ENCODE results near the gene KPNA6. TPM values are rescaled to one million over a fixed set of nuclear protein-coding genes. Genes with fewer than 3 reads are reported as not detected.

Gene KPNA6
- total and polyA plus RNA-seq, 9 of the 15 experiments (the other 6 are each of a cell fraction or from before 2014, with no cell fraction given), result 20.1 to 54.6 (median 32.2) TPM

DNA sequence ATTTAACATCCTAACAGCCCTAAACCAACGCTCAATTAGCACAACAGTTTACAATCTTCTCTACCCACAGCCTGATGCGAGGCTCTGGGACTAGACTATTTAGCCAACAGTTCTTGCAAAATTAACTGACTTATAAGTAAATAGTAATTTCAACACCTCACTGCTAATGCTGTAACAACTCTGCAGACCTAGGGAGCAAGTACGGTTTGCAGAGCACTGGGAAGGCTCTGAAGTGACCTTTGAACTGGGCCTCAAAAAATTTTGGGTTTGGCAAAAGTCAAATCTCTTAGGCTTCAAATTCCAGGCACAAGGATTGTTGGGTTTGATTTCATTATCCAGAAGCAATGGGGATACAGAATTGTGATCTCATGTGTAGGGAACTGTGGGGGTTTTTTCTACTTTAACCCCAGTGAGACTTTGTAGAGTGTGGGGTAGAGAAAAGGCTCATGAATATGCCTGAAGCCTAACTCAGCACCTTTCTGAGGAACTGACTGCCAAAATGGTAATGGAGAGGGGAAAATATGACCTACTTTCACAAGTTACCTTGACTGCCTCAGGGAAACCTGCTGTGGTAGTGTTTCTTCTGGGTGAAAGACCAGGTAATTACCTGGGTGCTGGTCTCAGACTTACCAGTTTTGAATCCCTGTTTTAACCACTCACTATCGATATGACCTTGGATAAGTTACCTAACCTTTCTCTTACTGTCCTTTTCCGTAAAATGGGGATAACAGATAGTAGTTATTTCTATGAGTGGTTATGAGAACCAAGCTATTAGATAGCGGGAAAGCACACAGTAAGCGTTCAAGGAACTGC is 70.7 kb downstream of the KPNA6 start:
- peak; percentile 49 for FAIRE-seq
- H3K4me3 ChIP-seq, result no peak overlapping the region
- BruUV-seq (replicated peaks), result no TSS peak
- peak overlapping the region; percentile 94 to 97; a peak in 3 of 4 replicates for H3K9ac ChIP-seq (ENCODE audit: insufficient read depth in 1 of 2, low read depth in 2 of 2, low read length in 2 of 2)
- in situ Hi-C loops (cut with MboI) (no loop called here), intact Hi-C loops (cut with micrococcal nuclease) (loop anchor here (2.0 to 5.0 kb wide), 2 partner anchors 71 to 106 kb away; partner anchors contain the start of genes KPNA6 and TMEM39B)
- H3K27ac ChIP-seq (ENCODE audit: extremely low read depth, low read depth, low read length), result peak overlapping the region; percentile 89
- H4K20me1 ChIP-seq (replicated peaks; ENCODE audit: control insufficient read depth, insufficient read depth, low read length), result no peaks in the 10 kb centered on the region; the same call in 1 of the 2 replicates
- H3K27me3 ChIP-seq (ENCODE audit: control insufficient read depth in 2 of 2, insufficient read depth in 2 of 2, low read length in 2 of 2), result no peaks in the 10 kb centered on the region
- peaks cover 35% of the 10 kb centered on the region for H3K36me3 ChIP-seq (ENCODE audit: control insufficient read depth, insufficient read depth, low read length)
- DNase-seq (ENCODE audit: extremely low read depth in 1 of 4, low spot score in 3 of 4), result no peak
- CTCF ChIA-PET (ENCODE audit: low intra/inter-chr PET ratio), result interaction anchor here (0.6 to 1.2 kb wide), 2 partner anchors 35 to 48 kb away, joined by 3 read pairs; no protein-coding TSS in a partner anchor
- H3K9me3 ChIP-seq (replicated peaks; ENCODE audit: control insufficient read depth, insufficient read depth, low read depth, low read length), result no peaks in the 10 kb centered on the region
- H3K4me2 ChIP-seq (ENCODE audit: insufficient read depth, low read length), result peak overlapping the region; percentile 92
- no peak for ATAC-seq
- H3K79me2 ChIP-seq (ENCODE audit: control insufficient read depth, insufficient read depth, low read length), result peaks cover 39% of the 10 kb centered on the region
- 46% methylated on average over 7 of the region's 7 CpGs for WGBS (ENCODE audit: insufficient coverage, low coverage, missing lambda C conversion rate)
- peak; percentile 87 for TF ChIP-seq NR2C1 (IDR thresholded peaks at IDR 0.05)
- TF ChIP-seq NR2C1 (tag; IDR thresholded peaks at IDR 0.05), result peak; percentile 90
- 0 out of 2 replicates have a peak, but pooled peaks have one; percentile 5 for TF ChIP-seq FOXJ2 (tag; IDR thresholded peaks at IDR 0.05)
- 0 out of 2 replicates have a peak, but pooled peaks have one; percentile 16 for TF ChIP-seq CEBPB (tag; IDR thresholded peaks at IDR 0.05)
- 0 out of 2 replicates have a peak, but pooled peaks have one; percentile 7 for TF ChIP-seq ZNF197 (CRISPR knock-in tag; IDR thresholded peaks at IDR 0.05; ENCODE audit: low read depth)
- TF ChIP-seq, protein P1, sequence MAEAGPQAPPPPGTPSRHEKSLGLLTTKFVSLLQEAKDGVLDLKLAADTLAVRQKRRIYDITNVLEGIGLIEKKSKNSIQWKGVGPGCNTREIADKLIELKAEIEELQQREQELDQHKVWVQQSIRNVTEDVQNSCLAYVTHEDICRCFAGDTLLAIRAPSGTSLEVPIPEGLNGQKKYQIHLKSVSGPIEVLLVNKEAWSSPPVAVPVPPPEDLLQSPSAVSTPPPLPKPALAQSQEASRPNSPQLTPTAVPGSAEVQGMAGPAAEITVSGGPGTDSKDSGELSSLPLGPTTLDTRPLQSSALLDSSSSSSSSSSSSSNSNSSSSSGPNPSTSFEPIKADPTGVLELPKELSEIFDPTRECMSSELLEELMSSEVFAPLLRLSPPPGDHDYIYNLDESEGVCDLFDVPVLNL (CRISPR knock-in tag; IDR thresholded peaks at IDR 0.05; ENCODE audit: low read depth), result no peak
- TF ChIP-seq, protein P2, sequence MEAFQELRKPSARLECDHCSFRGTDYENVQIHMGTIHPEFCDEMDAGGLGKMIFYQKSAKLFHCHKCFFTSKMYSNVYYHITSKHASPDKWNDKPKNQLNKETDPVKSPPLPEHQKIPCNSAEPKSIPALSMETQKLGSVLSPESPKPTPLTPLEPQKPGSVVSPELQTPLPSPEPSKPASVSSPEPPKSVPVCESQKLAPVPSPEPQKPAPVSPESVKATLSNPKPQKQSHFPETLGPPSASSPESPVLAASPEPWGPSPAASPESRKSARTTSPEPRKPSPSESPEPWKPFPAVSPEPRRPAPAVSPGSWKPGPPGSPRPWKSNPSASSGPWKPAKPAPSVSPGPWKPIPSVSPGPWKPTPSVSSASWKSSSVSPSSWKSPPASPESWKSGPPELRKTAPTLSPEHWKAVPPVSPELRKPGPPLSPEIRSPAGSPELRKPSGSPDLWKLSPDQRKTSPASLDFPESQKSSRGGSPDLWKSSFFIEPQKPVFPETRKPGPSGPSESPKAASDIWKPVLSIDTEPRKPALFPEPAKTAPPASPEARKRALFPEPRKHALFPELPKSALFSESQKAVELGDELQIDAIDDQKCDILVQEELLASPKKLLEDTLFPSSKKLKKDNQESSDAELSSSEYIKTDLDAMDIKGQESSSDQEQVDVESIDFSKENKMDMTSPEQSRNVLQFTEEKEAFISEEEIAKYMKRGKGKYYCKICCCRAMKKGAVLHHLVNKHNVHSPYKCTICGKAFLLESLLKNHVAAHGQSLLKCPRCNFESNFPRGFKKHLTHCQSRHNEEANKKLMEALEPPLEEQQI (IDR thresholded peaks at IDR 0.05), result no peak
- TF ChIP-seq NFRKB (IDR thresholded peaks at IDR 0.05; ENCODE audit: low read depth), result 0 out of 2 replicates have a peak, but pooled peaks have one; percentile 12
- peak; percentile 89 for TF ChIP-seq ESRRA (IDR thresholded peaks at IDR 0.05; ENCODE audit: borderline replicate concordance, low read depth)
- no peak for TF ChIP-seq CSDE1 (IDR thresholded peaks at IDR 0.05)
- TF ChIP-seq, protein P3, sequence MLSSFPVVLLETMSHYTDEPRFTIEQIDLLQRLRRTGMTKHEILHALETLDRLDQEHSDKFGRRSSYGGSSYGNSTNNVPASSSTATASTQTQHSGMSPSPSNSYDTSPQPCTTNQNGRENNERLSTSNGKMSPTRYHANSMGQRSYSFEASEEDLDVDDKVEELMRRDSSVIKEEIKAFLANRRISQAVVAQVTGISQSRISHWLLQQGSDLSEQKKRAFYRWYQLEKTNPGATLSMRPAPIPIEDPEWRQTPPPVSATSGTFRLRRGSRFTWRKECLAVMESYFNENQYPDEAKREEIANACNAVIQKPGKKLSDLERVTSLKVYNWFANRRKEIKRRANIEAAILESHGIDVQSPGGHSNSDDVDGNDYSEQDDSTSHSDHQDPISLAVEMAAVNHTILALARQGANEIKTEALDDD (IDR thresholded peaks at IDR 0.05), result 0 out of 2 replicates have a peak, but pooled peaks have one; percentile 42
- TF ChIP-seq, protein P4, sequence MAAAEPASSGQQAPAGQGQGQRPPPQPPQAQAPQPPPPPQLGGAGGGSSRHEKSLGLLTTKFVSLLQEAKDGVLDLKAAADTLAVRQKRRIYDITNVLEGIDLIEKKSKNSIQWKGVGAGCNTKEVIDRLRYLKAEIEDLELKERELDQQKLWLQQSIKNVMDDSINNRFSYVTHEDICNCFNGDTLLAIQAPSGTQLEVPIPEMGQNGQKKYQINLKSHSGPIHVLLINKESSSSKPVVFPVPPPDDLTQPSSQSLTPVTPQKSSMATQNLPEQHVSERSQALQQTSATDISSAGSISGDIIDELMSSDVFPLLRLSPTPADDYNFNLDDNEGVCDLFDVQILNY (CRISPR knock-in tag; IDR thresholded peaks at IDR 0.05), result 0 out of 2 replicates have a peak, but pooled peaks have one; percentile 3
- 0 out of 2 replicates have a peak, but pooled peaks have one; percentile 0 for TF ChIP-seq ZNF431 (CRISPR knock-in tag; IDR thresholded peaks at IDR 0.05)
- TF ChIP-seq NR2C2 (CRISPR knock-in tag; IDR thresholded peaks at IDR 0.05), result no peak
- peak; percentile 68; the same call in 1 of the 2 replicates for TF ChIP-seq NR2C2 (tag; IDR thresholded peaks at IDR 0.05)
- H3K9me1 ChIP-seq (ENCODE audit: control insufficient read depth, insufficient read depth, low read length), result no peaks in the 10 kb centered on the region
- peaks cover 25 to 30% of the 10 kb centered on the region in 2 experiments for H3K4me1 ChIP-seq (replicated peaks in 1 of 2; ENCODE audit: control insufficient read depth in 2 of 2, insufficient read depth in 2 of 2, low read length in 2 of 2)
- POLR2A ChIA-PET, result interaction anchor here (0.6 to 11.6 kb wide), 28 partner anchors 9 to 1991 kb away, joined by 3 to 201 read pairs (median 4); partner anchors contain the start of genes CCDC28B, KPNA6 and MARCKSL1
- peak overlapping the region; percentile 97 for H2AFZ ChIP-seq (ENCODE audit: low read depth, low read length)
